GM18870 (cell line): ENCODE data around the gene NUDT22.
A peak's percentile ranks its signal among the peaks of the same experiment; 100 is the strongest.
"Not testable (repeated sequence)": the region's sequence is repeated elsewhere in the genome, so short reads cannot be mapped to it uniquely, and the experiment has no call there.

Experiments used
- ATAC-seq: cut with Tn5 transposase; IDR thresholded peaks from one replicate; pipeline ENCODE4 v1.9.1; 2021; ENCODE audit warnings: moderate library complexity; ENCODE audit not compliant: unreplicated experiment

The NUDT22 gene

DNA sequence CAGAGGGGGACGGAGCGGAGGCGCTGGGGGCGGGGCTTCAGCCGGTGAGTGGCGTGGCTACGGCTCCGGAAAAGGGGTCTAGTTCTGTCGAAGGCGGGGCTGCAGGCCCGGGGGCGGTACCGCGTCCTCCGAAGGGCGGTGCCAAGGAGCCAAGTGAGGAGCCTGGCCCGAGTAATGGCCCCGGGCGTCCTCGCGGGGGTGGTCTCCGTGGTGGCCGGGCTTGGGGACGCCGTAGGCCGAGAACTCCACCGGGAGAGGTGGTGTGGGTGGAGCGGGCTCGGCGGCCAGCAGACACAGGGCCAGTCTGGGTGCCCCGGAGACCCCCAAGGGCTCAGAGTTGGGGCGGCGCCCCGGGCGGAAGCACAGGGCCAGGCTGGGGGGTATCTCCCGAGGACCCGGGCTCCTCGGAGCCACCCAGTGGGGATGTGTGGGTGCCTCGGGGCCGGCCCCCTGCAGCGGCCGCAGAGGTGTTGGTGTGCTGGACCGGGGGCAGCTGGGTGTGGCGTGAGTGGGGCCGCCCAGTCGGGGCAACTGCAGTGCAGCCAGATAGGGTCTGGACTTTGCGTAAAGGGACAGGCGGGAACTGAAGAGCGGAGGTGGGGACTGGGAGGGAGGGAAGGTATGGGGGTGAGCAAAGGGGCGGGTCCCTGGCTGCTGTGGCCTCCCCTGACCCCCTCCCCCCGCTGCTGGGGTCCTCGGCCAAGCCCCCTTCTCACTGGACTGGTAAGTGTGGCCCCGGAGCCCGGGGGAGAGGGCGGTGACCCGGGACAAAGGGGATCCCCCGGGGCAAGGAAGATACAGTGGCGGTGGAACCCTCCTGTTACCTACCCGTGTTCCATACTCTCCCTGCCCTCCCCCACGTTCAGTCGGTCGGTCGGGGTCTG lies 15.7 kb downstream of the NUDT22 start:
- peak; percentile 62 for ATAC-seq

DNA sequence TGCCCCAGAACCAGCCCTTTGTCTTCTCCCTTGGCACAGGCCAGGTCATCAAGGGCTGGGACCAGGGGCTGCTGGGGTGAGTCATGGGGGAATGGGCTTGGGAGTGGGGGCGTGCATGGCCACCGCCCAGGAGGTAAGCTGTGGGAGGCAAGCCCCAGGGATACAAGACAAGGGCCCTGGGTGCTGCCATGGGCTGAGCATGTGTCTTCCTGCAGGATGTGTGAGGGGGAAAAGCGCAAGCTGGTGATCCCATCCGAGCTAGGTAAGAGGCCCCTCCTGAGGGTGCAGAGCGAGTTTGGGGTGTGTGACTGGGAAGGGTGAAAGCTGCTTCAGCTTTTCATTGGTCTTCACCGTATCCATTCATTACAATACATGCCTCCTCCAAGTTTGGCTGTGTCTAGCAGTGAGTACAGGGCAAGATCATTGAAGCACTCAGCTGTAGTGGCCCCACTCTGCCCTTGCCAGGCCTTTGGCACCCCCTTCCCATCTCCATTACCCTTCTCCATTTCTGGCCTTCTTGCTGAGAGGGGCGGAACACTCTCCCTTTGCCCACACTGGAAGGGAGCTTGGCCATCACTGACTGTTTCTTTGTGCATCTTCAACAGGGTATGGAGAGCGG lies 17.3 kb downstream of the NUDT22 start:
- no peak for ATAC-seq

DNA sequence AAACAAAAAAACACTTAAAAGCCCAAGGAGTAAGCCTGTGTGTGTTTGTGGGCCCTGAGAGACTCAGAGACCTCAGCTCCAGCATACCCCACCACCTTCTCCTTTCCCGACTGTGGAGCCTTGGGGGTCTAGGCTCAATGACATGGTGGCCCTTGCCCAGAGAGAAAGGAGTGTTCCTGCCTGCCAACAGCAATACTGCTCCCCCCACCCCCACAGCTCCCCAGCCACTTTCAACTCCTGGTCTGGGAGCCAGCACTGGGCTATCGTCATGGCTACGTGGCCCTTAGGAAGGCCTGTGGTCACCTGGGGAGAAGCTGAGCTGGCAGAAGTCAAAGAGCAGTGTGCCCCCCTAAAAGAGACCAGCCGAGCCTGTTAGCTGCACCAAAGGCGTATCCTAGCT lies 18.0 kb downstream of the NUDT22 start:
- no peak for ATAC-seq

DNA sequence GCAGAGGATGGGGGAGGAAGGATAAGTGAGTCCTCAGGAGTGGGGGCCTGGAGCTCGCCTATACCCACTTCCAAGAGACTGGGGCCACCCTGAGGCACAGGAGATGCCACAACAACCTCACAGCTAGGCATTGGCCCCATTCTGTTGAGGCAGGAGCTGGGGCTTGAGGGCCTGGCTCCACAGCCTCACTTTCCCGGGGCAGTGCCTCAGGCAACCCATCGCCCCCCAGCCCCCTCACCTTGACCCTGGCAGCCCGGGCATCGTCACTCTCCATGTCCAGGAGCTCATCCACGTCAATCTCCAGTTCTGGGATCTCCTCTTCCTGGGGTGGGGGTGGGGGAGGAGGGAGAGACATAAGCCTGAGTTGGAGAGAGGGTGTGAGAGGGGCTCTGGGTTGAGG lies 18.9 kb downstream of the NUDT22 start:
- ATAC-seq, result no peak

DNA sequence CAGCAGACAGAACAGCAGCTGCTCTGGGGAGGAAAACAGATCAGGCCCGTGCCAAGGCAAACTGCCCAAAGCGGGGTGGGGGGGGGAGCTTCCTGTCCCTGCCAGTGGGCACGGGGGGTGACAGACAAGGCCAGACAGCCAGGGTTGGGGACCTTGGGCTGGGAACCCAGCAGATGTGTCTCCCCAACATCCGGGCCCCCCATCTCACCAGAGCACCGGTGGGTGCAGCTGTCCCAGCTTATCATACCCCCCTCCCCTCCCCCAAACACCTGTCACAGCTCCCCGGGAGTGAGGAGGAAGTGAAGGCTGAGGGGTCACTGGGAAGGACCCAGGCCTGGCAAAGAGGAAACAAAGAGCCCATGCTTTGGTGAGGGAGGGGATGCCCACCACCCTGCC lies 19.3 kb downstream of the NUDT22 start:
- ATAC-seq, result no peak

DNA sequence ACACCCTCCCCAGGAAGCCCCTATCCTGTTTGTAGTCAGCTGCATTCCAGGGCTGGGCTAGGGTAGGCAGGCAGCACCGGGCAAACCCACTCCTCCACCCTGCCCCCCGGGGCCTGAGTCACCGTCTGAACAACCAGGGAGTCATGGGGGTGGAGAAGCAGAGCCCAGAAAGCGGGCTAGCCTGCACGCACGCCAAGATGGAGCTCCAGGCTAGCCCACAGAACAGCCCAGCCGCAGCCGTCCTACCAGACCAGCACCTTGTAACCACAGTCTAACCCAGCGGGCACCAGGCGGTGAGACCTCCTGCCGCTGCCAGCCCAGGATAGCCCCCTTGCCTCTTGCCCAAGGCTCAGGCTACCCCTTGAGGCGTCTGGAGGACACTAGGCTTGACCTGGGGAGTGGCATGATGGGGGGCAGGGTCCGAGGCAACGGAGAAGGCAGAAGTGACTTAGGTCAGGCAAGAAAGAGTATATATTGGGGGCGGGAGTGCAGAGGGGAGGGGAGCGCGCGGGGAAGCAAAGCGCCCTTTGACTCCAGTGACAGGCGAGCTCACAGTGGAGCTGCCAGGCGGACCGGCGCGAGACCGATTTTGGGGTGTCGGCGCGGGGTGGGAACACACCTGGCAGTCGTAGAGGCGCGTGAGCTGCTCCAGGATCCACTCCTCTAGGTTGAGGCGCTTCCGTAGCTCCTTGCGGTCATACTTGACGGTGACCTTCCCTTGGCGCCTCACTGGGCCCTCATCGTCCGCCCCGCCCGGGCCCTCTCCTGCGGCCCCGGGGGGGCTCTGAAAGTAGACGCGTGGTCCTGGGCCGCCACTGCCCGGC lies 19.9 kb downstream of the NUDT22 start:
- no peak for ATAC-seq

DNA sequence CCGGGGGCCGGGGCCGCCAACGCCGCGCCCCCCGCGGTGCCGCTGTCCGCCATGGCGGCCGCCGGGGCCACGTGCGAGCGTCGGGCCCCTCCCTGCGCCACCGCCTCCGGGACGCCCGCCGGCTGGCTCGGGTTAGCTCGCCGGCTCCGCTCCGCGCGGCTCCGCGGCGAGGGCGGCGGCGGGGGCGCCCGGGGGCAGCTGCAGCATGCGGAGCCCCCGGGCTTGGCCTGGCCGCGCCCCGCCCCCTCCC lies 20.5 kb downstream of the NUDT22 start:
- not testable (repeated sequence) for ATAC-seq

DNA sequence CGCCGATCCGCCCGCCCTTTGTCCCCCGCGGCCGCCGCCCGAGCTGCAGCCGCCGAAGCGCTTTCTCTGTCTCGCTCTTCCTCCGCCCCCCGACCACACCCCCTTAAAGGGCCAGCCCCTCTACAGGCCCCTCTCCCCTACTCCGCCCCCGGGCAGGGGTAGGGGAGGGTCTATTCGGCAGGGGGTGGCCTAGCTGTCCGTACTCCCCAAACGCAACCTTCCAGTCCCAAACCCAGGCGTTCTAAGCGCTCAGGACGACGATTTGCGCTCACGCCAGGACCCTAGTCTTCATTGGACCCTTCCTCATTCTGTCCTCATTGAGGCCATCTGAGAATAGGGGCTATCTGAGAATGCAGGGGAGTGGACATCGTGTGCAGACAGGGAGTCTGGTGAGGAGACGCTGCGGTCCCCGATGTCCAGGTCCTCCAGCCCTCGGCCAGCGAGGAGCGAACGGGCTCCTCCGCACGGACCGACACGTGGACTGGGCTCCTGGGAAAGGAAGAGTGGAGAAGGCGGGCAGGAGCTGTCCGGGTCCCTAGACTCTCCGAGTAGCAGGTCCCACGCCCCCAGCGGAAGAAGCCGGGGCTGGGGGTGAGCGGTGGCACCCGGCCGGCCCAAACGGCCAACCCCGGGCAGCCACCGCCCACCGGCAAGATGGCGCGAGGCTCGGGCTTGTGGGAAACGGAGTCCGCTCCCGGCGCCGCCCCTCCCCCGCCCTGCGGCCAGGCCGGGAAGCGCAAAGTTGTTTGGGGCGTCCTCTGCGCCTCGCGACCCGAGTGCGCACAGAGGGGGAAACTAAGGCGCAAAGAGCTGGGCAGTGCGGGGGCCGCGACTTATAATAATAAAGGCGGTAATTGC lies 21.0 kb downstream of the NUDT22 start, which contains the start of gene PPP1R14B:
Gene PPP1R14B (minus strand): TSS at position 73 of the 858 bp plus-strand sequence. CDS start 270 bp downstream, outside the sequence.
- no peak for ATAC-seq

DNA sequence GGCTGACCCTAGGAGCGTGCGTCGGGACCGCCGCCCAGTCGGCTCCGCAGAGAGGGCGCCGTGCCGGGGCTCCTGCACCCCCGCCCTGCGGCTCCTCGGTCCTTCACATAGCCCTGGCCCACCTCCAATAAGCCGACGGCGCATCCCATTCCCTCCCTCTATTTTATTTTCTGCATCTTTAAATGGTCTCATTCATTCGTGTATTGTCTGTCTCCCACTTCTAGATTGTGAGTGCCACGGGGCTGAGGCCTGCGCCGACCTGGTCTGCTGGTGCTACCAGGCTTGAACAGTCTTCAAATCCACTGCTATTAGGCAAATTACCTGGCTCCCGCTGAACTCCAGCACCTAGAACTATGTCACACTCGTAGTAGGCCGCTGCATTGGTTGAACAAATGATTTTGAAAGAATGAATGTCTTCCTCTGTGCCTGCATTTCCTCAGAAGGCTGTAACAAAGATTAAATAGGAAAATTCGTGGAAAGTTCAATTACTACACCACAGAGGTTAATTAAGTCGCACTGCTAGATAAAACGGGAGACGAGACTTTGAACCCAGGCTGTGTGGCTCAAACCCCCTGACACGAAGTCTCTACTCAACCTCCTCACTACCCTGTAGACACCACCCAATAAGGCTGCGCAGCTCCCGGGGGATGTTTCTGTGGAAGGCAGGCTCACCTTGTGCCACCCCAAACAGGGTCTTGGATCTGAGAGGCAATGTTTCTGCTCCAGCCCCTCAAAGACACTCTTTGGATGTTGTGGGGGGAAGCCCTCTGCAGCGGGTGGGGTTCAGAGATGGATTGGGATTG lies 21.9 kb downstream of the NUDT22 start:
- ATAC-seq, result no peak

DNA sequence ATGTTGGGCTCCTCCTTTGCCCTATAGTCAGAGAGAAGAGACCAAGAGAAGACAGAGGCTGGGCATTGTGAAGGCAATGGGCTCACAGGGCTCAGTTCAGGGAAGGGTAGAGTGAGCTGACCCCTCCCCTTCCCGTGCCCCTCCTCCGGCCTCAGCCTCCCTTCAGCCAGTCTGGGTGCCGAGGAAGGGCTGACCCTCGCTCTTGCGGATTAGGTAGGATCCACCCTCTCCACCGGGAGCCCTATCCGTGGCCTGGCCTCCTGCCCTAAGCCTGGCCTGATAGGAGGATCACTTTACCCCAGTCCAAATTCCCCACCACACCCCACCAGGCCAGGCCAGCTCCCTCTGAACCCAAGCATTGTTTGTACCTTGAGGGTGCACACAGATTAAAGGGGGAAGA lies 22.5 kb downstream of the NUDT22 start:
- no peak for ATAC-seq

DNA sequence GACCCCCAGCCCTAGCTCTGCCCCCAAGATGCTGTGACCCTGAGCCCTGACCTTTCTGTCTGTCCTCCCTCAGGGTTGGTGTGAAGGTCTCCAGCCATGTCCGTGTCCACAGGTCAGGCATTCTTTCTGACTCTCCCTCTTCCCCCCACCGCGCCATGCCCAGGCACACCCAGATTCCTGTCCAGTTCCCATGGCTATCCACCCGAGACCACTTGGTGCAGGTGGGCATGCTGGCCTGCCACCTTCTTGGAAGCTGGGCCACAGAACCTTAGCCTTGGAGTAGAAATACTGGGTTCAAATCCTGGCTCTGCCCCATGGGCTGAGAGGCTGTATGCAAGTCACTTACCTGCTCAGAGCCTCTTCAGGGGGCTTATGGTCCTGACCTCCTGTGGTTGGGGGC lies 23.0 kb downstream of the NUDT22 start:
- ATAC-seq, result no peak

DNA sequence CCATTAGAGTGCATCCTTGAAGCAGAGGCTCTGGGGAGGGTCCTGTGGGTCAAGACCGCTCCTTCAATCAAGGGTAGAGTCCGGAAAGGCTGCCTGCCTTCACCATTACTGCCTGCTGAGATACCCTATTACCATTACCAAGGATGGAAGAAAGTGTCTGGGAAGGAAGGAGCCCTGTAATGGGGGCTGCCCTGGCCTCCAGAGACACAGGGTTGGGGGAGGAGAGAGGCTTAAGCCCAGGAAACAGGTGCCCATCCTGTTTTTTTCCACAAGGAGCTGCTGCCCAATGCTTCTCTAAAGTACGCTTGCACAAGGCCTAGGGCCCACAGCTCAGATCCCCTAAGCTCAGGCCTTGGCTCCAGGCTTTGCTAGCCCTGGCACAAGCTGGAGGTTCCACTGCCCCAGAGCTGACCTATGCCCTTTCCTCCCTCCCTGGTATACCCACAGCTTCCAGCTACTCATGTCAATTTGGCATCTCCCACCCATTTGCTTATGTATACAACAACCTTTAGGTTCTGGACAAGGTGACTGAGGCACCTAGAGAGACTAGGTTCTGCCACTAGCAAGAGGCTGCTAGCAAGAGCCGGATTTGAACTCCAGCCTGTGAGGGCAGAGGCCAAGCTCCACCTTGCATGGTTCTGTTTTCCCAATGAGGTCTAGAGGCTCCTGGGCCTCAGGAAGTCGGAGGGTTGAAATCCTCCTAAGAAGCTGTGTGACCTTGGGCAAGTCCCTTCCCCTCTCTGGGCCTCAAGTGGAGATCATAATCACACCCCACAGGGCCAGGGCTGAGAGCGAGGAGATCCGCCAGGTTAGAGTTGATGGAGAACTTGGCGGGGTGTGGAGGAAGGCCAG lies 23.7 kb downstream of the NUDT22 start:
- ATAC-seq, result no peak

DNA sequence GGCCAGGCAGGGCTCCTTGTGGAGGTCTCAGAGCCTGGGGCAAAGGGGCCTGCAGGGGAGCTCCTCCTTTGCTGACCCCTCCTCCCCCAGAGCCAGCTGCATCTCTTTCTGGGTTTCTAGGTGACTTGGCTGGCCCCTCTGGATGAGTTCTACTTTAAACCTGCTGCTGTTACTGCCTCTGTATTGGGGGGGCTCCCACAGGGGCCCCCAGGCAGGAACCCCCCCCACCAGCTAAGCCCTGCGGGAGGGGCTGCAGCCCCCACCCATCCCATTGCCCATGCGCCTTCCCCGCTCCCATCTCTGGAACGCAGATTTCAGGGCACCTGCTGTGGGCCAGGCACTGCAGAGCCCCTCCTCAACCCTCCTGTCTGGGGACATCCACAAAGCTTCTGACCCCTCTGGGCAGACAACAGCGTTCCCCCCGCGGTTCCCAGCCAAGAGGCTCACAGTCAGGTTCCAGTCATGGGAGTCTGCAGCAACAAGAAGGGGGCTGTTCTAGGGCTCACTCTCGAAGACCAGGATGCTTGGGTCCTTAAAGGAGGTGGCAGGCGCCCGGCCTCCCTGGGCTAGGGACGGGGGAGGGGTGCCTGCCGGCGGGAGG lies 24.4 kb downstream of the NUDT22 start:
- ATAC-seq, result no peak

DNA sequence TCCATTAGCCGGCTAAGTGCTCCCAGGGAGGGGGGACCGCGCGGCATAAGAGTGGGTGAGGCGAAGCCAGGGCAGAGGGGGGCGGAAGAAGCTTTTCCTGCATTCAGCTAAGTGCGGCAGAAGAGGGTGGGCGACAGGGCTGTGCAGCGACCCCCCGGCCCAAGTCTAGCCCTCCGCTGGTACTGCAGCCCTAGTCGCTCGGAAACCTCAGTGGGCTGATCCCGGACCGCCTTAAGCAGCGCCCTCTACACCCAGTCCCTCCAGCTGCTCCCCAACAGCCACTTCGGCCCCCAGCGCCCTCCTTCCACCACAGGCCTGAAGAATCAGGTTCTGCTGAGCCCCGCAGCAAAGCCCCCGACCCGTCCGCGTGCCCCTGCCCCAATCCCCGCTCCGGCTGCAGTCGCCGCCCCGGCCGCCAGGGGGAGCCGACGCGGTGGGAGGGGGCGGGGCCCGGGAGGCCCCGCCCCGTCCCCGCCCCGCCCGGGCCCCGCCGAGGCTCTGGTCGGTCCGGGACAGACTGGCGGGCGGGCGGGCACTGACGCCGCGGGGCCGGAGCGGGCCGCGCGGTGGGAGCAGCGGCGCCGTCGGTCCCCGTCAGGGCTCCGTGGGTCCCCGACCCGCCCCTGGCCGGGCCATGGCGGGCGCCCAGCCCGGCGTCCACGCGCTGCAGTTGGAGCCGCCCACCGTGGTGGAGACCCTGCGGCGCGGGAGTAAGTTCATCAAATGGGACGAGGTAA lies 25.1 kb downstream of the NUDT22 start, which contains the start of gene PLCB3:
Gene PLCB3 (plus strand): TSS at position 515 of the 737 bp plus-strand sequence. CDS start 120 bp downstream, at position 635.
- no peak for ATAC-seq

DNA sequence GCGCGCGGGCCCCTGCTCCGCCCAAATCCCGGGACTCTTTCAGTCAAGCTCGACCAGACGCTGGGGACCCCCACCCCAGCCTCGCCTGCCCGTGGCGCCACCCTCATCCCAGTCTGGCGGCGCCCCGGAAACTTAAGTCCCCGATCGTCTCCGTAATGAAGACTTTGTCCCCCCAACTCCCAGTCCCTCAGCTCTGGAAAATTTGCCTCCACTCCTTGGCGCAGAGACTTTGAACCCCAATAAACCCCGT lies 25.6 kb downstream of the NUDT22 start:
- ATAC-seq, result no peak

DNA sequence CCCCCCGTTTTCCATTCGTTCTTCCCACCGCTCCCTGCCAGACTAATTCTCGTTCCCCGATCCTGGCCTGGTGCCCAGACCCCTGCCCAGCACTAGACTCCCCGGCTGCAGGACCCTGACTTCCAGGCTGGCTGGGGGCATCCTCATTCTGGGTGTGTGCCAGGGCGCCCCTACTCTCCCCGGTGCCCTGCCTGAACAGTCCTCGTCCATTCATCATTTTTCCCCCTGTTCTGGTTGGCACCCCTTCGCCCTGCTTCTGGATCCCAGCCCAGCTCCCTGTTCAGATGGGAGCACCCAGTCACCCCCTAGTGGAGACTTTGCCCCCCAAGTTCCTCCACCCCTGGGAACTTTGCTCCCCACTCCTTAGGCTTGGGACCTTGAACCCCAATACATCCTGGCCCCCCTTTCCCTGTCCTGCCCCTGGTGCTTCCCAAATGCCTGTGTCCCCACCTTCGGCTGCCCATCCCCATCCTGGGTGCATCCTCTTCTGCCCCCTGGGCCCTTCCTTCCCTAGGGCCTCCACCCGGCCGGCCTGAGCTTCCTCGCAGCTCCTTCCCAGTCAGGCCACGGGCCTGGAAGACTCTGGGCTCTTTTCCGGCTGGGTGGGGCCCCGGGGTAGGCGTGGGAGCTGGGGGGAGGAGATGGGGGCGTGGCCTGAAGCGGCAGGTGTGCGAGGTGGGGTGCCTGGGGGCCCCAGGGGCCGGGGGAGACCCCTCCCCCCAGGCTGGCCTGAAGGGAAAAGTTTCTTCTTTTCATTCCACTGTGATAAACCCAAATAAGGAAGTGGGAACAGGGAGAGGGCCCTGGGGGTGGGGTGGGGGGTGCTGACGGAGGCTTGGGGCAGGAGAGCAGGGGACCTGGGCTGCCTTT lies 26.2 kb downstream of the NUDT22 start:
- no peak for ATAC-seq

DNA sequence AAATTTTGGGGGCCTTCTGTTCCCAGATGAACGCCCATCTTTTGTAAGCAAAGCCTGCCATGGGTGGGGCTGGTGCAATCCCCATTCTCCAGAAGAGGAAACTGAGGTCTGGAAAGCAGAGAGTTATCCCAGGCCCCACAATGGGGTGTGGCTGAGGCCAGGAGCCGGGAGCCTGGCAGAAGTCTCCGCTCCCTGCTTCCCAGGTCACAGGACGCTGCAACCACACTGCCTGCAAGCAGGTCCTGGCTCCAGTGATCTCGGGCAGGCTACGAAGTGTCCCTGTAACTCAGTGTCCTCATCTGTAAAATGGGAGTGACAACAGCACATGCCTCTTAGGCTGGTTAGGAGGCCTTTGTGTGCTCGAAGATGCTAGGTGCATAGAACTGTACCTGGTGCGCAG lies 27.0 kb downstream of the NUDT22 start:
- ATAC-seq, result no peak
